ENCODE results near the gene NFATC2. TPM values are rescaled to one million over a fixed set of nuclear protein-coding genes. Genes with fewer than 3 reads are reported as not detected.

The NFATC2 gene
- total RNA-seq, 1 donor from 2014 or later: 2.0 TPM

DNA sequence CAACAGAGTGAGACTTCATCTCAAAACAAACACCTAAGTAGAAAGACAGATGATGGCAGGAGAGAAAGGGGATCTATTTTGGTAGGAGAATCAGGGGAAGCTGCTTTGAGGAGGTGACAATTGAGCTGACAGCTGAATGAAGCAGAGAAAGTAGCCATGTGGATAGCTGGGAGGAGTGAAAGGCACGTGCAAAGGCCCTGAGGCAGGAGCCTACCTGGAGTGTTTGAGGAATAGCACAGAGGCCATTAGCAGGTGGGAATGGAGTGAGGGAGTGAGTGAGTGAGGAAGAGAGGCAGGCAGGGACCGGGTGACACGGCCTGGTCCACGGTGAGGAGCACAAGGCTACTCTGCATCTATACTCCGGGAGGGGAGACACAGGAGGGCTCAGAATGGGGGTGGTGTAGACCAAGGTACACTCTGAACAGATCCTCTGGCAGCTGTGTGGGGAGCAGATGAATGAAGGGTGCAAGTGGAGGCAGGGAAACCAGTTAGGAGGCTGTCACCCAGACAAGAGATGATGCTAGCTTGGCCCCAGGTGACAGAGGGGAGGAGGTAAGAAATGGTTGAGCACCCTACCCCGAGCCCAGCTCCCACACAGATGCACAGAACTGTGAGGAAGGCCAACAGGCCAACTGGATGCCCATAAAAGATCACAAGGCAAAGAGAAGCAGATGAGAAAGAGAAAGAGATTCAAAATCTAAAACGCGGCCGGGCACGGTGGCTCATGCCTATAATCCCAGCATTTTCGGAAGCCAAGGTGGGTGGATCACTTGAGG, 43.6 kb downstream of the NFATC2 start:
- DNase-seq (ENCODE audit: low spot score): no peak
- Mint-ChIP-seq H3K4me3 (ENCODE audit: unreplicated experiment) (no peak overlapping the region), H3K27ac (ENCODE audit: unreplicated experiment) (no peak overlapping the region), H3K4me1 (ENCODE audit: low read depth) (peaks cover 19% of the 10 kb centered on the region), H3K36me3 (ENCODE audit: low read depth) (no peaks in the 10 kb centered on the region), H3K27me3 (ENCODE audit: low read depth) (no peaks in the 10 kb centered on the region), H3K9me3 (ENCODE audit: low read depth) (no peaks in the 10 kb centered on the region)
- TF ChIP-seq, protein P1, sequence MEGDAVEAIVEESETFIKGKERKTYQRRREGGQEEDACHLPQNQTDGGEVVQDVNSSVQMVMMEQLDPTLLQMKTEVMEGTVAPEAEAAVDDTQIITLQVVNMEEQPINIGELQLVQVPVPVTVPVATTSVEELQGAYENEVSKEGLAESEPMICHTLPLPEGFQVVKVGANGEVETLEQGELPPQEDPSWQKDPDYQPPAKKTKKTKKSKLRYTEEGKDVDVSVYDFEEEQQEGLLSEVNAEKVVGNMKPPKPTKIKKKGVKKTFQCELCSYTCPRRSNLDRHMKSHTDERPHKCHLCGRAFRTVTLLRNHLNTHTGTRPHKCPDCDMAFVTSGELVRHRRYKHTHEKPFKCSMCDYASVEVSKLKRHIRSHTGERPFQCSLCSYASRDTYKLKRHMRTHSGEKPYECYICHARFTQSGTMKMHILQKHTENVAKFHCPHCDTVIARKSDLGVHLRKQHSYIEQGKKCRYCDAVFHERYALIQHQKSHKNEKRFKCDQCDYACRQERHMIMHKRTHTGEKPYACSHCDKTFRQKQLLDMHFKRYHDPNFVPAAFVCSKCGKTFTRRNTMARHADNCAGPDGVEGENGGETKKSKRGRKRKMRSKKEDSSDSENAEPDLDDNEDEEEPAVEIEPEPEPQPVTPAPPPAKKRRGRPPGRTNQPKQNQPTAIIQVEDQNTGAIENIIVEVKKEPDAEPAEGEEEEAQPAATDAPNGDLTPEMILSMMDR (IDR thresholded peaks at IDR 0.05): no peak

DNA sequence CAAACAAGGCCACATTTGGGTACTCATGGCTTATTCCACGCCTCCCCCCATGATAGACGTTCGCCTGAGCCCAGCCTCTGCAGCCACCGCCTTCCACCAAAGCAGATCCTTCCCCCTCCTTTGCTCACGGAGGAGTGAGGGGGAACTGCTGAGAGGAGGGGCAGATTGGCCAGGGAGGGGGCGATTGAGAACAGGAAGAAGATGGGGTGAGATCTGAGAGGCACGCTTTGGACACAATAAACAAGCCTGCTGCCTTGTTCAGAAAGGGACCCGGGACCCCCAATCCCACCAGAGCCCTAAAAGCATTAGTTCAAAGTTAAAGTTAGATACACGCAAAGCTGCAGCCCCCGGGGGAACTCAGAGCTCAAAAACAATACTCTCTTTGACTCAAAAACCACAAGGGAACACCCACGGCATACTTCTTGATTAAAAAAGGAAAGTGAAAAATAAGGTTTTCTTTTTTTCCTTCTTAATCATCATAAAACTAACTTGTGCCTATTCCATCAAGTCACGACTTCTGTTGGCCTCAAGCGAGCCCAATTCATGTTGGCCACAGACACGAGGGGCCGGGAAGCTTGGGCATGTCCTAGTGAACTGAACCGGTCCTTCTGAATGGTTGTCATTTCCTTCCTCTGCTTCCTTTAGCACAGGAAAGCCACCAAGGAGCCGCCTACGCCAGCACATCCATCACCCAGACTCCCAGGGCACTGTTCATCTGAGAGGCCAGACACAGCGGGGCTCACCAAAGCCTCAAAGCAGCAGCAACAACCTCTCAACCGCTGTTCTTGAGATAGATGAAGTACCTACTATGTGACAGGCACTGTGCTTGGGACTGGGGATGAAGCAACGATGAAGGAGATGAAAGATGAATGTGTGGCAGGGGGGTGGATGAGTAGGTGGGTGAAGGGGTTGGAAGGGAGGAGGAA, 44.7 kb downstream of the NFATC2 start:
- Mint-ChIP-seq H3K27ac (ENCODE audit: unreplicated experiment) (no peak overlapping the region), H3K27me3 (ENCODE audit: low read depth) (no peaks in the 10 kb centered on the region), H3K4me1 (ENCODE audit: low read depth) (peaks cover 19% of the 10 kb centered on the region), H3K36me3 (ENCODE audit: low read depth) (no peaks in the 10 kb centered on the region), H3K9me3 (ENCODE audit: low read depth) (no peaks in the 10 kb centered on the region), H3K4me3 (ENCODE audit: unreplicated experiment) (no peak overlapping the region)
- DNase-seq (ENCODE audit: low spot score): no peak
- TF ChIP-seq, protein P1 (IDR thresholded peaks at IDR 0.05): no peak

- no peak overlapping the region for H3K27ac Mint-ChIP-seq (ENCODE audit: unreplicated experiment)
- H3K36me3 Mint-ChIP-seq (ENCODE audit: low read depth): no peaks in the 10 kb centered on the region
- H3K4me1 Mint-ChIP-seq (ENCODE audit: low read depth): peaks cover 19% of the 10 kb centered on the region
- TF ChIP-seq, protein P1 (IDR thresholded peaks at IDR 0.05): no peak
- H3K27me3 Mint-ChIP-seq (ENCODE audit: low read depth): no peaks in the 10 kb centered on the region
- H3K9me3 Mint-ChIP-seq (ENCODE audit: low read depth): no peaks in the 10 kb centered on the region
- DNase-seq (ENCODE audit: low spot score): no peak
- H3K4me3 Mint-ChIP-seq (ENCODE audit: unreplicated experiment): no peak overlapping the region
Observed at GRCh38 chr20:51496964-51497363, 45.6 kb downstream of the NFATC2 start.

- no peaks in the 10 kb centered on the region for H3K9me3 Mint-ChIP-seq (ENCODE audit: low read depth)
- DNase-seq (ENCODE audit: low spot score): no peak
- H3K4me1 Mint-ChIP-seq (ENCODE audit: low read depth): peaks cover 14% of the 10 kb centered on the region
- H3K27me3 Mint-ChIP-seq (ENCODE audit: low read depth): no peaks in the 10 kb centered on the region
- no peak overlapping the region for H3K27ac Mint-ChIP-seq (ENCODE audit: unreplicated experiment)
- H3K4me3 Mint-ChIP-seq (ENCODE audit: unreplicated experiment): no peak overlapping the region
- TF ChIP-seq, protein P1 (IDR thresholded peaks at IDR 0.05): no peak
- H3K36me3 Mint-ChIP-seq (ENCODE audit: low read depth): no peaks in the 10 kb centered on the region
Observed at GRCh38 chr20:51495921-51496545, 46.5 kb downstream of the NFATC2 start.

GRCh38 chr20:51495291-51495690, 47.2 kb downstream of the NFATC2 start:
- H3K27ac Mint-ChIP-seq (ENCODE audit: unreplicated experiment): no peak overlapping the region

More at GRCh38 chr20:51495291-51495690, 47.2 kb downstream of the NFATC2 start:
- Mint-ChIP-seq H3K36me3 (ENCODE audit: low read depth) (no peaks in the 10 kb centered on the region), H3K27me3 (ENCODE audit: low read depth) (no peaks in the 10 kb centered on the region), H3K9me3 (ENCODE audit: low read depth) (no peaks in the 10 kb centered on the region), H3K4me3 (ENCODE audit: unreplicated experiment) (no peak overlapping the region), H3K4me1 (ENCODE audit: low read depth) (peaks cover 14% of the 10 kb centered on the region)
- no peak for DNase-seq (ENCODE audit: low spot score)
- TF ChIP-seq, protein P1 (IDR thresholded peaks at IDR 0.05): no peak

All from chondrocyte (in vitro differentiated cells).